GM23338 (cell line): ENCODE results near the gene LRP1B. TPM values are rescaled to one million over a fixed set of nuclear protein-coding genes. Genes with fewer than 3 reads are reported as not detected.

Experiments
- ATAC-seq: fragments of 200-7000 bp; cut with Tn5 transposase; 3 replicates; pipeline ENCODE4 v1.9.1; 2020
- DNase-seq: peaks from one replicate; pipeline ENCODE4 v3.0.0-alpha.2; 2015; ENCODE audit warnings: low spot score
- H2AFZ ChIP-seq: fragments of 200-600 bp; sonication (generic); 2 replicates; pipeline ENCODE4 v1.8.0; 2016; ENCODE audit warnings: antibody characterized with exemption, mild to moderate bottlenecking, moderate library complexity
- H3F3A ChIP-seq: fragments of 200-600 bp; sonication (generic); replicated peaks from 2 replicates; pipeline ENCODE4 v1.8.0; 2017; ENCODE audit warnings: antibody characterized with exemption, mixed run types, low read depth
- H3K27ac ChIP-seq: fragments of 200-600 bp; sonication (generic); 2 replicates; pipeline ENCODE4 v1.6.1; 2016; ENCODE audit warnings: low read depth
- H3K27me3 ChIP-seq: fragments of 200-600 bp; sonication (generic); 2 replicates; pipeline ENCODE4 v1.8.0; 2016; ENCODE audit warnings: mild to moderate bottlenecking, mixed run types, moderate library complexity; ENCODE audit not compliant: insufficient read depth
- H3K36me3 ChIP-seq: fragments of 200-600 bp; sonication (generic); 2 replicates; pipeline ENCODE4 v1.8.0; 2016; ENCODE audit warnings: mild to moderate bottlenecking; ENCODE audit not compliant: insufficient read depth
- H3K4me1 ChIP-seq: fragments of 200-600 bp; sonication (generic); 2 replicates; pipeline ENCODE4 v1.8.0; 2016; ENCODE audit warnings: mild to moderate bottlenecking, moderate library complexity; ENCODE audit not compliant: insufficient read depth
- H3K4me2 ChIP-seq: fragments of 200-600 bp; sonication (generic); 2 replicates; pipeline ENCODE4 v1.7.1; 2017; ENCODE audit warnings: mixed run types
- H3K4me3 ChIP-seq: fragments of 200-600 bp; sonication (generic); 2 replicates; pipeline ENCODE4 v1.6.1; 2016; ENCODE audit warnings: mixed run types
- H3K79me2 ChIP-seq: fragments of 200-600 bp; sonication (generic); replicated peaks from 2 replicates; pipeline ENCODE4 v1.8.0; 2017; ENCODE audit warnings: mild to moderate bottlenecking; ENCODE audit not compliant: insufficient read depth
- H3K9me2 ChIP-seq: fragments of 200-600 bp; sonication (generic); 2 replicates; pipeline ENCODE4 v1.8.0; 2017; ENCODE audit not compliant: insufficient read depth
- H4K20me1 ChIP-seq: fragments of 200-600 bp; sonication (generic); replicated peaks from 2 replicates; pipeline ENCODE4 v1.8.0; 2017; ENCODE audit warnings: mild to moderate bottlenecking; ENCODE audit not compliant: insufficient read depth
- H3K27ac Mint-ChIP-seq: 2 replicates; pipeline ENCODE4 v1.8.0; 2020; ENCODE audit warnings: inconsistent platforms, mild to moderate bottlenecking, moderate library complexity, mixed read lengths
- H3K27me3 Mint-ChIP-seq: 3 replicates; pipeline ENCODE4 v1.8.0; 2022; ENCODE audit warnings: low read depth, mild to moderate bottlenecking, moderate library complexity, mixed read lengths, inconsistent platforms; ENCODE audit not compliant: insufficient read depth, poor library complexity
- H3K36me3 Mint-ChIP-seq: 3 replicates; pipeline ENCODE4 v1.8.0; 2021; ENCODE audit warnings: low read depth, mild to moderate bottlenecking, inconsistent platforms, moderate library complexity, mixed read lengths
- H3K4me1 Mint-ChIP-seq: 3 replicates; pipeline ENCODE4 v1.8.0; 2020; ENCODE audit warnings: mild to moderate bottlenecking, inconsistent platforms, mixed read lengths
- H3K4me3 Mint-ChIP-seq: 3 replicates; pipeline ENCODE4 v1.8.0; 2021; ENCODE audit warnings: moderate library complexity, mild to moderate bottlenecking, inconsistent platforms, mixed read lengths
- H3K9me3 Mint-ChIP-seq: 3 replicates; pipeline ENCODE4 v1.8.0; 2020; ENCODE audit warnings: moderate library complexity, mild to moderate bottlenecking, inconsistent platforms, mixed read lengths
- CREB1 ChIP-seq: fragments of 250-450 bp; sonication (Bioruptor Pico); IDR thresholded peaks from 2 replicates; pipeline ENCODE4 v1.5.0; 2020; ENCODE audit warnings: low read depth, mild to moderate bottlenecking, moderate library complexity
- CTCF ChIP-seq, 2 experiments: fragments of 200-600 bp in 1 of 2; sonication (generic) in 1 of 2; conservative IDR thresholded peaks; 2 replicates each; pipeline versions ENCODE4 v1.5.1 to v1.6.1; 2016 to 2017; ENCODE audit warnings: antibody characterized with exemption in 2 of 2, low read depth in 2 of 2, mild to moderate bottlenecking in 2 of 2, moderate library complexity in 1 of 2
- ETS1 ChIP-seq: IDR thresholded peaks from 2 replicates; pipeline ENCODE4 v1.6.1; 2016; ENCODE audit warnings: antibody characterized with exemption
- EZH2 ChIP-seq: fragments of 200-600 bp; sonication (generic); IDR thresholded peaks from one replicate; pipeline ENCODE4 v1.8.0; 2017; ENCODE audit warnings: antibody characterized with exemption, mild to moderate bottlenecking, low read depth; ENCODE audit not compliant: unreplicated experiment
- EZH2phosphoT487 ChIP-seq: fragments of 200-600 bp; sonication (generic); IDR thresholded peaks from one replicate; pipeline ENCODE4 v1.8.1; 2018; ENCODE audit warnings: antibody characterized with exemption; ENCODE audit not compliant: unreplicated experiment
- JUNB ChIP-seq: IDR thresholded peaks from one replicate; pipeline ENCODE4 v1.6.1; 2016; ENCODE audit warnings: antibody characterized with exemption; ENCODE audit not compliant: unreplicated experiment
- NANOG ChIP-seq: IDR thresholded peaks from 2 replicates; pipeline ENCODE4 v1.6.1; 2016; ENCODE audit warnings: antibody characterized with exemption, borderline replicate concordance
- POLR2AphosphoS5 ChIP-seq: IDR thresholded peaks from 2 replicates; pipeline ENCODE4 v1.6.1; 2016; ENCODE audit warnings: antibody characterized with exemption, low read depth
- REST ChIP-seq: IDR thresholded peaks from one replicate; pipeline ENCODE4 v1.6.1; 2018; ENCODE audit warnings: antibody characterized with exemption; ENCODE audit not compliant: unreplicated experiment
- STAT1 ChIP-seq: IDR thresholded peaks from one replicate; pipeline ENCODE4 v1.6.1; 2016; ENCODE audit warnings: antibody characterized with exemption; ENCODE audit not compliant: unreplicated experiment
- ZNF114 ChIP-seq: fragments of 250-450 bp; sonication (Bioruptor Pico); IDR thresholded peaks from 2 replicates; pipeline ENCODE4 v1.5.0; 2020; ENCODE audit warnings: mild to moderate bottlenecking, moderate library complexity
- ZNF331 ChIP-seq: fragments of 250-450 bp; sonication (Bioruptor Pico); IDR thresholded peaks from 2 replicates; pipeline ENCODE4 v1.5.0; 2020; ENCODE audit warnings: low read depth, mild to moderate bottlenecking, moderate library complexity
- ZNF462 ChIP-seq: fragments of 250-450 bp; sonication (Bioruptor Pico); IDR thresholded peaks from 2 replicates; pipeline ENCODE4 v1.5.0; 2020; ENCODE audit warnings: mild to moderate bottlenecking, moderate library complexity
- polyA plus RNA-seq: library from polyadenylated mRNA; unstranded; fragments of >200 nt; fragmentation: Nextera tagmentation; extraction: Ambion mirVana; gene quantifications from 2 replicates; pipeline ENCODE4 v1.2.1, GENCODE V29; 2016
- total RNA-seq: library from RNA; depleted of rRNA; stranded (reverse); fragments of >200 nt; shearing (Covaris generic); gene quantifications from 2 replicates; pipeline ENCODE4 v1.2.3, GENCODE V29; 2014

The LRP1B gene
- total and polyA plus RNA-seq, 2 experiments from 2014 or later, result 0.15 to 0.97 TPM

- Histone ChIP-seq H3K9me2 (no peaks in the 10 kb centered on the region), H3K4me1 (no peaks in the 10 kb centered on the region), H3K36me3 (no peaks in the 10 kb centered on the region), H4K20me1 (no peaks in the 10 kb centered on the region), H2AFZ (no peak overlapping the region), H3K27ac (no peak overlapping the region), H3K4me3 (no peak overlapping the region), H3K27me3 (no peaks in the 10 kb centered on the region), H3F3A (no peaks in the 10 kb centered on the region), H3K79me2 (no peaks in the 10 kb centered on the region), H3K4me2 (no peak overlapping the region)
- Mint-ChIP-seq H3K4me1 (peaks cover 8% of the 10 kb centered on the region; the same call in 2 of the 3 replicates), H3K36me3 (no peaks in the 10 kb centered on the region), H3K27me3 (no peaks in the 10 kb centered on the region), H3K4me3 (no peak overlapping the region), H3K9me3 (no peaks in the 10 kb centered on the region), H3K27ac (no peak overlapping the region)
- no peak for DNase-seq
- ATAC-seq, result no peak
- TF ChIP-seq ZNF114 (CRISPR knock-in tag) (no peak), JUNB (no peak), ZNF331 (CRISPR knock-in tag) (no peak), EZH2 (no peak), STAT1 (no peak), CREB1 (no peak), POLR2AphosphoS5 (no peak), NANOG (no peak), ETS1 (no peak), REST (no peak), ZNF462 (no peak), CTCF (conservative IDR thresholded peaks at IDR 0.05; ENCODE audit: low read depth in 2 of 2) (no peak), EZH2phosphoT487 (no peak)
These were observed 935.7 kb downstream of the LRP1B start for GRCh38 chr2:141195087-141195486.
